ENCODE results near the gene FBXO2. TPM values are rescaled to one million over a fixed set of nuclear protein-coding genes. Genes with fewer than 3 reads are reported as not detected.
A peak's percentile ranks its signal among the peaks of the same experiment; 100 is the strongest.
"Not testable (repeated sequence)": the region's sequence is repeated elsewhere in the genome, so short reads cannot be mapped to it uniquely, and the experiment has no call there.

FBXO2 gene
- total RNA-seq, 1 donor from 2014 or later, result 6.1 TPM

DNA sequence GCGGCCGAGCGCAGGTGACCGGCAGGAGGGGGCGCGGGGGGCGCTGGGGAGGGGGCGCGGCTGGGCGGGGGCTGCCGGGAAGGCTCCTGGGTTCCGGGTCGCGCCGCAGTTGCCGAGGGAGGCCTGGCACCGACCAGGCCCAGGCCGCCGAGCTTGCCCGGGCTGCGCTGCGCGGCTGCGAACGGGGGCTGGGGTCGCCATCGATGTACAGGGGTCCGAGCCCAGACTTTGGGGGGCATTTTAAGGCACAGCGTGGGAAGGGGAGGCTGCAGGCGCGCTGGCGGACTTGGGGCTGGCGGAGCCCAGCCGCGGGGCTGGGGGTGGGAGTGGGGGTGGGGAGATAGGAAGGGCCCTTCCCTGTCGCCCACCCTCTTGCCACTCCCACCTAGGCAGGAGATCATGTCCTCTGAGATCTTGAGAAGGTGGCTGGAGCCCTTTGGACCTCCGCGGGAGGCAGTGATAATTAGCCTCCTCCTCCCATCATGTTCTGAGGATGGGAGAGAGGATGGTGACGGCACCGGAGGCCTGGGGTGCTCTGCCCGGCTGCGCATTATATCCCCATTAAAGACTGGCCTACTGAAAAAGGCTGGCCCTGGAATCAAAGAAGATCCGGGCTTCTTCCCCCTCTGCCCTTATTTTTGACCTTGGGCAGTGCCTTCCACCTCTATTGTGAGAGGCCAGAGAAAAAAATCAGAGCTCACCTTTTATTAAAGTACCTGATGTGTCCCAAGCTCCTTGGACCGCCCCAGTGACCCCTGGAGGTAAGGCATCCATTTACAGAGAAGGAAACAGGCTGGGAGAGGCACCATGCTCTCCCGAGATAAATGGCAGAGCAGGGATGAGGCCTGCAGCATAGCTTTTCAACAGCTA lies 945 bp upstream of the FBXO2 start:
- FAIRE-seq, result no peak

GRCh38 chr1:11653861-11654136 lies 430 bp downstream of the FBXO2 start:
- DNase-seq (ENCODE audit: low spot score in 2 of 2) (no peak), FAIRE-seq (no peak)

More for the DNA sequence above, 945 bp upstream of the FBXO2 start:
- no peak for DNase-seq (ENCODE audit: low spot score in 2 of 2)

- FAIRE-seq, result no peak
Observed at GRCh38 chr1:11653101-11653860, 948 bp downstream of the FBXO2 start.

GRCh38 chr1:11652203-11652780 lies 1.9 kb downstream of the FBXO2 start:
- FAIRE-seq, result no peak
- no peak for DNase-seq (ENCODE audit: low spot score in 2 of 2)

More at GRCh38 chr1:11653101-11653860, 948 bp downstream of the FBXO2 start:
- DNase-seq (ENCODE audit: low spot score in 2 of 2), result no peak

DNA sequence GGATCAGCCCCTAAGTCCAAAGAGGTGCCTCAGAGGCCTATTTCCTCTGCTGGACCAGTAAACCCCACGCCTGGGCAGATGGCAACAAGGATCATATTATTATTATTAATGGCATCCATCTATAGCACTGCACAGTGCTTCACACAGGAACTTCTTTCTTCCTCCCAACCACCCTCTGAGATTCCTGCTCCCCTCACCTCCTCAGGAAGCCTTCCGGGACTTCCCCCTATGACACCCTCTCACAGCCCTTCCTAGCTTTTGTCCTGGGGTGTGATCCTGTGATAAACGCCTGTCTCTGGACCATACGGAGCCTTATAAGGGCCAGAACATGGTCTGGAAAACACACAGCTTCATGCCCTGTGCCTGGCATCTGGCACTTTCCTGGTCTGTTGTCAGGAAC lies 3.2 kb downstream of the FBXO2 start:
- DNase-seq (ENCODE audit: low spot score in 2 of 2) (no peak), FAIRE-seq (no peak)

DNA sequence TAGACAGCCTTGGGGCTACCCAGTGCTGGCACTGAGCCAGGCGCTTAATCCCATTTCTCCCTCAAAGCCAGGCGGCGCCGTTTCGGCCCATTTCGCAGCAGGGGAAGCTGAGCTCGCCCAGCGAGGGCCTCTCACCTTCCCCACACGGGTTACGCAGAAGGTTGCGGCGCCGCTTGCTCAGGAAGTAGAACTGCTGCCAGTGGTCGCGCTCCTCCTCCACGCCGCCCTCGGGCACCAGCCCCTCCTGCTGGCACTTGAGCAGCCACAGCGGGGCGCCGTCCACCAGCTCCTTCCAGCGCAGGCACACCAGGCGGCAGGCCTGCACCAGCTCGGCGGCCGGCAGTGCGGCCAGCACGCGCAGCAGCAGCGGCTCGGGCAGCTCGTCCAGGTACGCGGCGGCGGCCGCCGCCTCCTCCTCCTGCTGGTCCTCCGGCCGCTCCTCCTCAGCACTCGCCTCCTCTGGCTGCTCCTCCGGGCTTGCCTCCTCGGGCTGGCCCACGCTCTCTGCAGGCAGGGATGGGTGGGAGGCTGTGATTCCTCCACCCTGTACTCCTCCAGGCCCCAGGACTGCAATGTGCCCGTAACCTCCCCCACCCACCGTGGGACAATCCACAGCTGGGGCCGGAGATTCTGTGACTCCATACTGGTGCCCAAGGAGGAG lies 3.8 kb downstream of the FBXO2 start:
- FAIRE-seq, result no peak
- peak; percentile 75 to 82 for DNase-seq (ENCODE audit: low spot score in 2 of 2)

- FAIRE-seq (no peak), DNase-seq (ENCODE audit: low spot score in 2 of 2) (no peak)
Observed at GRCh38 chr1:11649624-11650330, 4.5 kb downstream of the FBXO2 start.

DNA sequence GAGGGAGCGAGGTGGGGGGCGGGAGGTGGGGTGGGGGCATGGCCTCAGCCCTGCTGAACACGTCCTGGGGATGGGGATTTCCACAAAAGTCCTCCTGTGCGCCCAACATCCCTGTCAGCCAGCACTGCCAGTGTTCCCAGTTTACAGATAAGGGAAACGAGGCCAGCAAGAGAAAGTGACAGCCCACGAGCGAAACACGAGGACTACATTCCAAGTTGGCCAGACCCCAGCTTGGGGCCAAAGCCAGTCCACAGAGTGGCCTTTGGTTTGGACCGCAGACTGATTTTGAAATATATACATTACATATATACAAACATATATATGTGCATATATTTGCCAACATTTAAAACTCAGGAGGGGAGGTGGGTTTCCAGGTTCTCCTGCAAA lies 5.0 kb downstream of the FBXO2 start:
- FAIRE-seq, result no peak
- no peak for DNase-seq (ENCODE audit: low spot score in 2 of 2)

DNA sequence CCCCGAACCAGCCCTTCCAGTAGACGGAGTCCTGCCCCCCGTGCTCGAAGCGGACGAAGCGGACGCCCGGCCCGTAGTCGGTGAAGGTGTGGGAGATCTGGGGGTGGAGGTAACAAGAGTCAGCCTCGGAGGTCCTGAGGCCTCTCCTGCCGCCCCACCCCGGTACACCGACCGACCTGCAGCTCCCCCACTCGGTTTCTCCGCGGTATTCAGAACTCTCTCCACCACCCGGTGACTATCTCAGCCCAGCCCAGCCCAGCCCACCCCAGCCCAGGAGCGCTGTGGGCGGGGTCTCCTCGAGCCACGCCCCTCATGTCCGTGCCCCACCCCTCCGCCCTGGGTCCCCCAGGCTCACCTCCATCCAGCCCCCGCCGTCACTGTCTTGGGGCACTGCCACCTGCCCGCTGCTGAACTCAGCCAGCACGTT lies 5.5 kb downstream of the FBXO2 start:
- no peak for DNase-seq (ENCODE audit: low spot score in 2 of 2)
- no peak for FAIRE-seq

DNA sequence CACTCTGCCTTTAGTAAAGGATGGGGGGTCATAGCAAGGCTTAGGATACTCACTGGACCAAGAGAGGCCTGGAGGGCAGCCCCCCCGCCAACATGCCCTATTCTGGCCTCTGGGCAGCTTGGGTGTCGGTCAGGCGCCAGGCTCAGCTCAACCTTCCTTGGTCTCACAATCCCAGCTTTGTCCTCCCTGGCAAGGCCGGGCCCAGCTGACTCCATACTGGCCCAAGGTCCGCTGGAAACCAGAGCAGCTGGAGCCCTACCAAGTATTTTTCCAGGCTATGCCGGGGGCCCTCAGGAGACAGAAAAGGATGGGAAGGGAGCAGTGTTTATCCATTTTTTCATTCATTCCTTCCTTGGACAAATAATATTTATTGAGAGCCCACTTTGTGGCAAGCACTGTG lies 6.2 kb downstream of the FBXO2 start:
- DNase-seq (ENCODE audit: low spot score in 2 of 2) (peak; percentile 73 to 80), FAIRE-seq (peak; percentile 26)

GRCh38 chr1:11647333-11647732 lies 6.9 kb downstream of the FBXO2 start:
- FAIRE-seq, result no peak
- no peak for DNase-seq (ENCODE audit: low spot score in 2 of 2)

- FAIRE-seq (no peak), DNase-seq (ENCODE audit: low spot score in 2 of 2) (no peak)
Observed at GRCh38 chr1:11646317-11646716, 7.9 kb downstream of the FBXO2 start.

GRCh38 chr1:11645670-11646265 lies 8.5 kb downstream of the FBXO2 start:
- FAIRE-seq, result no peak
- DNase-seq (ENCODE audit: low spot score in 2 of 2), result peak; percentile 55 to 67

DNA sequence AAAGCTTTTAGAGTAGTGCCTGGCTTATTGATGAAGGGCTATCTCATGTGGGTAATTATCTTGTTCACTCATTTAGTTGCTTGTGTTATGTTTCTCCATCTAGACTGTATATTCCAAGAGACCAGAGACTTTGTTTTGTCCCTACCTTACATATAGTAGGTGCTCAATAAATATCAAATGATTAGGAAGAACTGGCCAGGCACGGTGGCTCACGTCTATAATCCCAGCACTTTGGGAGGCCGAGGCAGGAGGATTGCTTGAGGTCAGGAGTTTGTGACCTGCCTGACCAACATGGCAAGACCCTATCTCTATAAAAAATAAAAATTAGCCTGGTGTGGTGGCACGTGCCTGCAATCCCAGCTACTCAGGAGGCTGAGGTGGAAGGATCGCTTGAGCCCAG lies 9.0 kb downstream of the FBXO2 start:
- DNase-seq (ENCODE audit: low spot score in 2 of 2) (no peak), FAIRE-seq (no peak)

GRCh38 chr1:11643782-11644181 lies 10.4 kb downstream of the FBXO2 start:
- FAIRE-seq, result no peak

DNA sequence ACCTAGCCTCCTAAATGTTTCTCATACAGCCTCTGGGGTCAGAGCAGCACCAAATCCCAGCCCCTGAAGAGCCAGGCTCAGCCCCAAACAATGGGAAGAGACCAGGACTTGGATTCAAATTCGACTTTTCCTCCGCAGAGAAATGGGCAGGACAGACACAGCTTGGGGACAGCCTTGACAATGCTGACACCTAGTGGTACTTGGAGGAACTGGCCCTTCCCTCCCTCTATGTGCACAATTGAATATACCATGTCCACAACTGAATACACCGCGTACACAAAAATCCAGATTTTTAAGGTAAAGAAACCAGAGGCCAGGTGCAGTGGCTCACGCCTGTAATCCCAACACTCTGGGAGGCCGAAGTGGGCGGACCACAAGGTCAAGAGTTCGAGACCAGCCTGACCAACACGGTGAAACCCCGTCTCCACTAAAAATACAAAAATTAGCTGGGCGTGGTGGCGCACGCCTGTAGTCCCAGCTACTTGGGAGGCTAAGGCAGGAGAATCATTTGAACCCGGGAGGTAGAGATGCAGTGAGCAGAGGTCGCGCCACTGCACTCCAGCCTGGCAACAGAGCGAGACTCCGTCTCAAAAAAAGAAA lies 11.7 kb downstream of the FBXO2 start:
- DNase-seq (ENCODE audit: low spot score in 2 of 2), result peak; percentile 72 to 83
- FAIRE-seq, result not testable (repeated sequence)

More at GRCh38 chr1:11643782-11644181, 10.4 kb downstream of the FBXO2 start:
- DNase-seq (ENCODE audit: low spot score in 2 of 2), result no peak

DNA sequence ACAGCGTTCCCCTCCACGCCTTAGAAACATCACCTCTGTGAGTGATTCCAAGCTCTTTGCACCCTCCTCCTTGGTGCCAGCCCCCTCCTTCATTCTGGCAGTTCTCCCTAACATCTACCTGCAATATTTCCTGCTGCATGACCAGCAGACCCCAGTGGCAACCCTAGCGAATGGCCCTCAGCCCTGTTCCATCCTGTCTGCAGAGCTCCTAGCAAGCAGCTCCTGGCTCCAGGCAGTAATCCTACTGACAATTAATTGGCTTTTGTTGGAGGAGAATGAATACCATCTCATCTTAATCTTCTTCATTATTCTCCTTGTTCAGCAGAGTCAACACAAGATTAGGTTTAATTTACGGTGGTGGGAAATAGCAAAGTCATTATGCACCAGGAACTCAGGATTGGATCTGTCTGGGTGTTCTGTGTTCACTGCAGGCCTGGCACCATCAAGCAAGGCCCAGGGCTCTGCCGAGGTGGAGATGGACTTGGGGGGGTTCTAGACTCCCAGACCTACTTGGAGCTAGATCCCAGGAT lies 12.4 kb downstream of the FBXO2 start:
- no peak for DNase-seq (ENCODE audit: low spot score in 2 of 2)
- FAIRE-seq, result no peak

DNA sequence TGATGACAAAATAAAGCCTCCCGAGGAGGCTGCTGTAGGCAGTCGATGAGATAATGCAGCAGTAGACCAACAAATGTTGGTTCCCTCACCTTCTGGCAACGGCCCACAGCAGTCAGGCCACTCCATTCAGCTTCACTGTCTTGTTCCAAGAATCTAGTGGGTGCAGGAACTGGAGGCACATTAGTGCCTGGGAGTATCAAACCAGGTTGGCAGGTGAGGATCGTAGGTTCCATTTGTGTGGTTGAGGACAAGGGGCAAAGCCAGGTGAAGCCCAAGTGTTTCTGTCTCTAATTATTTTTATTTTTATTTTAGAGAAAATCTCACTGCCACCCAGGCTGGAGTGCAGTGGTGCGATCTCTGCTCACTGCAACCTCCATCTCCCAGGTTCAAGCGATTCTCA lies 13.3 kb downstream of the FBXO2 start:
- DNase-seq (ENCODE audit: low spot score in 2 of 2) (no peak), FAIRE-seq (no peak)

- FAIRE-seq (no peak), DNase-seq (ENCODE audit: low spot score in 2 of 2) (no peak)
Observed at GRCh38 chr1:11640101-11640500, 14.1 kb downstream of the FBXO2 start.
